Naive thymus-derived CD8-positive, alpha-beta T cell (primary cell): ENCODE measurements around the gene GALNT4. TPM values are rescaled to one million over a fixed set of nuclear protein-coding genes. Genes with fewer than 3 reads are reported as not detected.
A peak's percentile ranks its signal among the peaks of the same experiment; 100 is the strongest.

Experiments
- ATAC-seq, 2 donors: fragments of 150-1000 bp; cut with Tn5 transposase in 1 of 2; sonication (Bioruptor Pico), chemical (Tn5 transposase) in 1 of 2; 1 replicate in 1 of 2; 2 replicates in 1 of 2; pipeline ENCODE4 v1.10.0; 2021; ENCODE audit warnings: mild to moderate bottlenecking in 2 of 2, moderate library complexity in 2 of 2
- POLR2A ChIA-PET: fragments of 350-600 bp; sonication (Branson Sonifier 250); formaldehyde crosslinking; loops from one replicate; lab custom pipeline; 2021; ENCODE audit warnings: antibody characterized with exemption; lab: Charles Lee
- DNase-seq, 10 donors: peaks; one replicate each; pipeline versions ENCODE4 v3.0.0 to v3.0.0-alpha.2; 2020 to 2022
- H3K27ac Mint-ChIP-seq, 10 donors: one replicate each; pipeline ENCODE4 v1.8.0; 2020 to 2022; ENCODE audit warnings: mild to moderate bottlenecking in 10 of 10, mixed read lengths in 10 of 10, moderate library complexity in 4 of 10, inconsistent platforms in 1 of 10
- H3K27me3 Mint-ChIP-seq, 5 donors: one replicate each; pipeline ENCODE4 v1.8.0; 2021 to 2022; ENCODE audit warnings: mixed read lengths in 5 of 5
- H3K36me3 Mint-ChIP-seq, 3 donors: one replicate each; pipeline ENCODE4 v1.8.0; 2020 to 2022; ENCODE audit warnings: mixed read lengths in 3 of 3, mild to moderate bottlenecking in 2 of 3, inconsistent platforms in 1 of 3
- H3K4me1 Mint-ChIP-seq, 4 donors: one replicate each; pipeline ENCODE4 v1.8.0; 2021 to 2022; ENCODE audit warnings: mixed read lengths in 4 of 4
- H3K4me3 Mint-ChIP-seq, 10 donors: one replicate each; pipeline ENCODE4 v1.8.0; 2020 to 2022; ENCODE audit warnings: mild to moderate bottlenecking in 10 of 10, mixed read lengths in 10 of 10, moderate library complexity in 6 of 10, inconsistent platforms in 1 of 10
- H3K9me3 Mint-ChIP-seq, 9 donors: one replicate each; pipeline ENCODE4 v1.8.0; 2020 to 2022; ENCODE audit warnings: mixed read lengths in 9 of 9, mild to moderate bottlenecking in 3 of 9, inconsistent platforms in 1 of 9, moderate library complexity in 1 of 9
- polyA plus RNA-seq, 3 donors: library from polyadenylated mRNA; unstranded; fragments of 300-500 nt; fragmentation: Illumina TruSeq; gene quantifications; one replicate each; pipeline ENCODE4 v1.2.3, GENCODE V29; 2021
- total RNA-seq, 8 experiments: library from RNA in 2 of 8; stranded (reverse) in 2 of 8; gene quantifications; one replicate each; pipeline ENCODE4 v1.2.3 and lab custom pipeline; 2021 to 2026

The GALNT4 gene
- total and polyA plus RNA-seq, 5 experiments from 2014 or later, result 2.0 to 7.7 (median 2.6) TPM

GRCh38 chr12:89501793-89502192 lies 22.8 kb downstream of the GALNT4 start:
- Mint-ChIP-seq H3K9me3 (no peaks in the 10 kb centered on the region), H3K27ac (no peak overlapping the region), H3K36me3 (peaks cover 0 to 38% (median 26%) of the 10 kb centered on the region in 3 donors), H3K4me1 (peaks cover 3 to 19% (median 10%) of the 10 kb centered on the region in 4 donors), H3K4me3 (no peak overlapping the region), H3K27me3 (no peaks in the 10 kb centered on the region)
- POLR2A ChIA-PET, result no interaction called here
- no peak for ATAC-seq
- DNase-seq, result no peak

GRCh38 chr12:89499857-89500256 lies 24.7 kb downstream of the GALNT4 start:
- no peaks in the 10 kb centered on the region for H3K9me3 Mint-ChIP-seq
- ATAC-seq, result no peak
- no peaks in the 10 kb centered on the region for H3K27me3 Mint-ChIP-seq
- H3K36me3 Mint-ChIP-seq, result peaks cover 0 to 45% (median 35%) of the 10 kb centered on the region in 3 donors
- DNase-seq, result no peak
- POLR2A ChIA-PET, result no interaction called here
- H3K4me1 Mint-ChIP-seq, result peaks cover 2 to 10% (median 6%) of the 10 kb centered on the region in 4 donors
- H3K27ac Mint-ChIP-seq, result no peak overlapping the region
- no peak overlapping the region for H3K4me3 Mint-ChIP-seq

- no peak overlapping the region for H3K27ac Mint-ChIP-seq
- DNase-seq (no peak), ATAC-seq (no peak)
- peaks cover 4 to 24% (median 13%) of the 10 kb centered on the region in 4 donors for H3K4me1 Mint-ChIP-seq
- no peak overlapping the region for H3K4me3 Mint-ChIP-seq
- no peaks in the 10 kb centered on the region for H3K9me3 Mint-ChIP-seq
- peaks cover 0 to 56% (median 30%) of the 10 kb centered on the region in 3 donors for H3K36me3 Mint-ChIP-seq
- POLR2A ChIA-PET, result no interaction called here
- no peaks in the 10 kb centered on the region for H3K27me3 Mint-ChIP-seq
These were observed 27.1 kb downstream of the GALNT4 start for GRCh38 chr12:89497467-89497866.

GRCh38 chr12:89497005-89497404 lies 27.6 kb downstream of the GALNT4 start:
- Mint-ChIP-seq H3K27ac (no peak overlapping the region), H3K4me3 (no peak overlapping the region), H3K9me3 (no peaks in the 10 kb centered on the region), H3K4me1 (peaks cover 4 to 24% (median 12%) of the 10 kb centered on the region in 4 donors), H3K36me3 (peaks cover 0 to 58% (median 25%) of the 10 kb centered on the region in 3 donors), H3K27me3 (no peaks in the 10 kb centered on the region)
- POLR2A ChIA-PET, result no interaction called here
- DNase-seq, result no peak
- ATAC-seq, result no peak

- POLR2A ChIA-PET, result no interaction called here
- Mint-ChIP-seq H3K9me3 (no peaks in the 10 kb centered on the region), H3K36me3 (peaks cover 0 to 67% (median 22%) of the 10 kb centered on the region in 3 donors), H3K4me1 (peaks cover 4 to 24% (median 9%) of the 10 kb centered on the region in 4 donors), H3K27me3 (no peaks in the 10 kb centered on the region), H3K27ac (peak overlapping the region in 3 of 10 donors; percentile 4 to 44 (median 18)), H3K4me3 (no peak overlapping the region)
- ATAC-seq, result no peak
- DNase-seq, result no peak
These were observed 30.0 kb downstream of the GALNT4 start for GRCh38 chr12:89494411-89495231.

- peaks cover 0 to 67% (median 19%) of the 10 kb centered on the region in 3 donors for H3K36me3 Mint-ChIP-seq
- POLR2A ChIA-PET, result no interaction called here
- no peak for ATAC-seq
- H3K27me3 Mint-ChIP-seq, result no peaks in the 10 kb centered on the region
- peak overlapping the region in 1 of 10 donors; percentile 18 for H3K27ac Mint-ChIP-seq
- no peaks in the 10 kb centered on the region for H3K9me3 Mint-ChIP-seq
- DNase-seq, result no peak
- peaks cover 4 to 24% (median 7%) of the 10 kb centered on the region in 4 donors for H3K4me1 Mint-ChIP-seq
- H3K4me3 Mint-ChIP-seq, result peak overlapping the region in 1 of 10 donors; percentile 5
These were observed 30.8 kb downstream of the GALNT4 start for GRCh38 chr12:89493670-89494302.

- Mint-ChIP-seq H3K27me3 (no peaks in the 10 kb centered on the region), H3K36me3 (peaks cover 0 to 66% (median 19%) of the 10 kb centered on the region in 3 donors), H3K4me1 (peaks cover 4 to 24% (median 7%) of the 10 kb centered on the region in 4 donors), H3K4me3 (no peak overlapping the region), H3K9me3 (no peaks in the 10 kb centered on the region), H3K27ac (no peak overlapping the region)
- no peak for ATAC-seq
- POLR2A ChIA-PET, result no interaction called here
- DNase-seq, result no peak
These were observed 31.7 kb downstream of the GALNT4 start for GRCh38 chr12:89492883-89493282.

GRCh38 chr12:89490922-89491321 lies 33.7 kb downstream of the GALNT4 start:
- Mint-ChIP-seq H3K27me3 (no peaks in the 10 kb centered on the region), H3K36me3 (peaks cover 0 to 71% (median 17%) of the 10 kb centered on the region in 3 donors), H3K9me3 (no peaks in the 10 kb centered on the region), H3K4me1 (peaks cover 4 to 20% (median 9%) of the 10 kb centered on the region in 4 donors), H3K4me3 (no peak overlapping the region), H3K27ac (no peak overlapping the region)
- ATAC-seq, result no peak
- POLR2A ChIA-PET, result no interaction called here
- no peak for DNase-seq

- no peaks in the 10 kb centered on the region for H3K9me3 Mint-ChIP-seq
- peaks cover 0 to 3% (median 0%) of the 10 kb centered on the region in 4 donors for H3K4me1 Mint-ChIP-seq
- peak overlapping the region in 2 of 10 donors; percentile 7 to 13 for H3K27ac Mint-ChIP-seq
- no peak overlapping the region for H3K4me3 Mint-ChIP-seq
- ATAC-seq (no peak), DNase-seq (no peak)
- no peaks in the 10 kb centered on the region for H3K27me3 Mint-ChIP-seq
- peaks cover 0 to 68% (median 19%) of the 10 kb centered on the region in 3 donors for H3K36me3 Mint-ChIP-seq
- POLR2A ChIA-PET, result no interaction called here
These were observed 38.3 kb downstream of the GALNT4 start for GRCh38 chr12:89486264-89486663.

GRCh38 chr12:89484470-89484869 lies 40.1 kb downstream of the GALNT4 start:
- Mint-ChIP-seq H3K4me3 (no peak overlapping the region), H3K4me1 (peaks cover 0 to 3% (median 0%) of the 10 kb centered on the region in 4 donors), H3K9me3 (no peaks in the 10 kb centered on the region), H3K36me3 (peaks cover 0 to 51% (median 14%) of the 10 kb centered on the region in 3 donors), H3K27me3 (no peaks in the 10 kb centered on the region), H3K27ac (no peak overlapping the region)
- POLR2A ChIA-PET, result no interaction called here
- ATAC-seq (no peak), DNase-seq (no peak)

GRCh38 chr12:89481213-89481914 lies 43.2 kb downstream of the GALNT4 start:
- Mint-ChIP-seq H3K36me3 (peaks cover 0 to 26% (median 8%) of the 10 kb centered on the region in 3 donors), H3K27me3 (no peaks in the 10 kb centered on the region), H3K4me3 (no peak overlapping the region), H3K27ac (no peak overlapping the region), H3K4me1 (peaks cover 0 to 10% (median 9%) of the 10 kb centered on the region in 4 donors), H3K9me3 (no peaks in the 10 kb centered on the region)
- DNase-seq (no peak), ATAC-seq (no peak)
- POLR2A ChIA-PET, result interaction anchor here (1.0 kb wide), 1 partner anchor 44 kb away, joined by 3 read pairs; no protein-coding TSS in a partner anchor

GRCh38 chr12:89479982-89480381 lies 44.6 kb downstream of the GALNT4 start:
- H3K9me3 Mint-ChIP-seq, result no peaks in the 10 kb centered on the region
- ATAC-seq, result no peak
- no peaks in the 10 kb centered on the region for H3K27me3 Mint-ChIP-seq
- H3K36me3 Mint-ChIP-seq, result peaks cover 0 to 14% (median 2%) of the 10 kb centered on the region in 3 donors
- POLR2A ChIA-PET, result no interaction called here
- H3K4me1 Mint-ChIP-seq, result peaks cover 0 to 17% (median 9%) of the 10 kb centered on the region in 4 donors
- no peak overlapping the region for H3K27ac Mint-ChIP-seq
- no peak for DNase-seq
- H3K4me3 Mint-ChIP-seq, result no peak overlapping the region
